Activated CD4-positive, alpha-beta T cell treated with anti-CD3 and anti-CD28 coated beads for 24 hours (primary cell): ENCODE measurements around the gene REC8.

Experiments used
- DNase-seq, 2 donors: peaks; one replicate each; pipeline ENCODE4 v3.0.0-alpha.2; 2020; ENCODE audit warnings: low read depth in 2 of 2

Gene REC8

DNA sequence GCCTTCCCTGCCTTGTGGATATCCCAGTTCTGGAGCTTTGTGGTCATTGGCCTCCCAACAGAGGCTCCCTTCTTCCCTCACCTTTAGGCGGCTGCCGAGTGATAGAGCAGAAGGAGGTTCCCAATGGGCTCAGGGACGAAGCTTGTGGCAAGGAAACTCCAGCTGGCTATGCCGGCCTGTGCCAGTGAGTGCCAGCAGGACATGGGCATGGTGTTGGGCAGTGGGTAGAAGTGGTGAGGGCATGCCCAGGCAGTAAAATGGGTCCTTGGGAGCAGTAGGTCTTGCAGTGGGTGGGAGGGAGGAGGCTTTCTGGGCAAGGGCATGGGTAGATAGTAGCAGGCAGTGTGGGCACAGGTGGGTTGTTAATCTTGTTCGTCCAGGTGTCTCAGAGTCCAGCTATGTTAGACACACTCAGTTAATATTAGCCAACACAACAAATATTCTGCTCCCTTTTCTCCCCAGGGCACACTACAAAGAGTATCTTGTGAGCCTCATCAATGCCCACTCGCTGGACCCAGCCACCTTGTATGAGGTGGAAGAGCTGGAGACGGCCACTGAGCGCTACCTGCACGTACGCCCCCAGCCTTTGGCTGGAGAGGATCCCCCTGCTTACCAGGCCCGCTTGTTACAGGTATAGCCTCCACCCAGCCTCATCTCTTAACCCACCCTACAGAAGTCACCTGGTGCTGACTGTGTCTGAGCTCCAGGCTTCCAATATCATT is 11.9 kb upstream of the REC8 start:
- DNase-seq, result no peak

- DNase-seq, result no peak
Measured at GRCh38 chr14:24160499-24160849, 11.4 kb upstream of the REC8 start.

DNA sequence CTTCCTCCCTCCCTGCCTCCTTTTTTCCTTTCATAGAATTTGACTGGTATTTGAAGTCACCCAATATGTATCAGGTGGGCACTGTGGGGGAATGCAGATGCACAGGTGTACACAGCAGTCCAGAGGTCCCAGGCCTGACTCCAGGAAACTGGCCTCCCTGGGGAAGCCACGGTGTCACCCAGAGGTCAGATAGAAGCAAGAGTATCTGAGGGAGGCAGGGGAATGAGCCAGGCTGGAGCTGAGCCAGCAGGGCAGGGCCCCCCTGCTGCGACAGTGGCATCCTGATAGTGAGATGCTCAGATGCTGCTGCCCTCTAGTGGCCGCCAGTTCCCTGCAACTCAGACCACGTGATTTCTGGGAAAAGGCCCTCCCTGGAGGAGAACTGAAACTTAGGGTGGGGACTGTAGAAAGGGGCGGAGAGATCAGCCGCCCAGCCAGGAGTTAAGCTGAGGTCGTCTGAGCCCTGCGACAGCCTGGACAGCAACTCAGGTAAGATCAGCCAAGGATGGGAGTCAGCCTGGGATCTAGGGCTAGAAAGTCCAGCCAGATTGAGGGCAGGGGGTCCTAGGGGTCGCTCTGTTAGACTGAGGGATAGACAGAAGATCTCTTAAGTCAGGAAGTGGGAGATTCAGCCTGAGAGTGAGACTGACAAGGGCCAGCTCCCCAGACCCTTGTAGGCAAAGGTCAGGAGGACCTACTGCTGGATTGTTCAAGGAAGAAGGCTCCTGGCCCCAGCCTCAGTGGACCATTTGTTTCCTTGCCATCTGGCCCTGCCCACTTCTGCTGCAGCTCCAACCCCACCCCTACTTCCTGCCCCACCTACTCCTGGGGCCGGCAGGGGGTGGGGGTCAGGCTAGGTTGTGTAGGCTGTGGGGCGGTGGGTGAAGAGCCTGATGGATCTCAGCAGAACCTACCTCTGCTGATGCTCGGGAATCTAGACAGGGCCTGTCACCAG is 10.8 kb upstream of the REC8 start, which contains the start of gene IRF9:
TSS of gene IRF9 (plus strand) at position 416 of the 955 bp plus-strand sequence. CDS start 880 bp downstream, outside the sequence.
- peak; percentile 95 to 99 for DNase-seq

DNA sequence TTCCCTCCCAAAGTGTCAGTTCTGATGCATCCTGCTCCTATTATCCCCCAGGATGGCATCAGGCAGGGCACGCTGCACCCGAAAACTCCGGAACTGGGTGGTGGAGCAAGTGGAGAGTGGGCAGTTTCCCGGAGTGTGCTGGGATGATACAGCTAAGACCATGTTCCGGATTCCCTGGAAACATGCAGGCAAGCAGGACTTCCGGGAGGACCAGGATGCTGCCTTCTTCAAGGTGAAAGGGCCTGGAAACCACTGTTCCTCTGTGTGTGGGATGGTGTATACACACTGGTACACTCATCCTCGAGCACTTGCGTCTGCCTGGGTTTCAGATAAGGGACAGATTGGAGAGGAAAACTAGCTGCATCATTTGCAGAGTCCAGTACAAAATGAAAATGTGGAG is 9.8 kb upstream of the REC8 start:
- DNase-seq, result no peak

- DNase-seq, result no peak
Measured at GRCh38 chr14:24164518-24164991, 7.3 kb upstream of the REC8 start.

GRCh38 chr14:24165785-24166184 is 6.1 kb upstream of the REC8 start:
- no peak for DNase-seq

DNA sequence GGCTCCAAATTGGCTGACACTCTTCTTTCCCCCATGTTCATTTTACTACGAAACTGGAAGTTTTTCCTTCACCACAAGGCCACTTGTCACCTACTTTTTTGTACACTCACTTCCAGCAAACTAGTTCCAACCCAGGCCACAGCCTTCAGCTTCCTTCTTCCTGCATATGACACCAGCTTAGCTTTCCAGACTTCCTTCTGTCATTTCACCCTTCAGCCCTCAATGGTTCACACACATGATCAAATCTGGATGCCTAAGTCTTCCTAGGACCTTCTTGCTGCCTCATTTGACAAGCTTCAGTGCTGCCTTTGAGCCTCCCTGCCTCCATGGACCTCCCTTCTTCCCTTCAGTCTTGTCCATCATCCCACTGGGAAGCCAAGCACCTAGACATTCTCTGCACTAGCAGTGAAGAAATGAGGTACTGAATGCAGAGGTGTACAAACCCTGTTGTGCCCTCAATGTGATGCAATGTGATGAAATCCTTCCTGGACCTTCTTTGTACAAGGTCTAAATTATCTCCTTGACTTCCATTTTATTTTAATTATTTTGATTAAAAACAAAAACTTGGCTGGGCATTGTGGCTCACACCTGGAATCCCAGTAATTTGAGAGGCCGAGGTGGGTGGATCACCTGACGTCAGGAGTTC is 4.3 kb upstream of the REC8 start:
- no peak for DNase-seq

- DNase-seq, result no peak
Measured at GRCh38 chr14:24172261-24172860, 481 bp downstream of the REC8 start.

DNA sequence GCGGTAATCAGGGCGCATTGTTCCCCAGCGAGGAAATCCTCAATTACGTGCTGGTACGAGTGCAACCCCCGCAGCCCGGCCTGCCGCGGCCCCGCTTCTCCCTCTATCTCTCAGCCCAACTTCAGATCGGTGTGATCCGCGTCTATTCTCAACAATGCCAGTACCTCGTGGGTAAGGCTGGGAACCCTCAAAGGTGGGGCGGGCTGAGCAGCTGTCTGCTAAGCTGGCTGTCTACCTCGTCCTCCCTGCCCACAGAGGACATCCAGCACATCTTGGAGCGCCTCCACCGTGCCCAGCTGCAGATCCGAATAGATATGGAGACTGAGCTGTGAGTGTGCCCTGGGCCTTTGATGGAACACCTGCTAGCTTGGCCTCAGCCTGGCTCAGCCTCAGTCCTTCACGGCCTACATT is 996 bp downstream of the REC8 start:
- DNase-seq, result no peak

- DNase-seq, result no peak
Measured at GRCh38 chr14:24176599-24176998, 4.7 kb downstream of the REC8 start.

DNA sequence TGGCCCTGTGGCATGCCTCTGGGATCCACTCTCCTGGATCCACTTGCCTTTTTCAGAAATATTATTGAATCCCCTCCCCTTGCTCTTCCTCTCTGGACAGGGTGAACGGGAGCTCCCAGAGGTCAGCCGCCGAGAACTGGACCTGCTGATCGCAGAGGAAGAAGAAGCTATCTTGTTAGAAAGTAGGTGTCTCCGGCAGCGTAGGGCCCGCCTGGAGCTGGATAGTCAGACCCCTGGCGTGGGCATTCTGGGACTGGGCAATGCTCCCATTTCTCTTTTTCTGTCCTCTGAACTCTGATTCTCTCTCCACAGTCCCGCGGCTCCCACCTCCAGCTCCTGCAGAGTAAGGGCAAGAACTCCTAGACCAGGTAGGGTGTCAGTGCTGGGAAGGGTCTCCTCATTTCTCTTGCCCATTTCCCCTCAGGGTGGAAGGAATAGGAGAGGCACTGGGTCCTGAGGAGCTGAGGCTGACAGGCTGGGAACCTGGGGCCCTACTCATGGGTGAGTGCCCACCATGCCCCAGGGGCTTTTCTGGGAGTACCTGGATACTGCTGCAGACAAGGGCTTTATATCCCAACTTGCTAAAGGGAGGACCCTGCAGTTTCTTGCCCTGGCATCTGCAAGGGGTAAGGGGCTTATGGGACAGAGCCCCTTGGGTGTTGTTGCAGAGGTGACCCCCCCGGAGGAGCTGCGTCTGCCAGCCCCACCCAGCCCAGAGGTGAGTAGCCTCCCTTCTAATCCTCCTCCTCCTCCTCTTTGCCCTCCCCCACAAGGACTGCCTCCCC is 5.4 kb downstream of the REC8 start:
- no peak for DNase-seq

DNA sequence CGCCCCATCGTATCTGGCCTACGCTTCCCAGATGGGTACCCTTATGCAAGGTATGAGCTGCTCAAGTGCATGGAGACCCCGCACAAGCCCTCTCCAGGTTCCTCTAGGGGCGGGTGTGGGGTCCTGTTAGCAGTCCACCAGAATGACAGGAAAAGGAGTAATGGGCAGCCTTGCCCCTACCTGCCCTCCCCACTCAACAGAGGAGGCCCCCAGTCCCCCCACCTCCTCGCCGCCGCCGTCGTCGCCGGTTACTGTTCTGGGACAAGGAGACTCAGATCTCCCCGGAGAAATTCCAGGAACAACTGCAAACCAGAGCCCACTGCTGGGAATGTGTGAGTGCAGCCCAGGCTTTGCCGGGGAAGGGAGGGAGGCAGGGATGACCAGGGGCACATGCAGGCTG is 6.0 kb downstream of the REC8 start:
- DNase-seq, result no peak

DNA sequence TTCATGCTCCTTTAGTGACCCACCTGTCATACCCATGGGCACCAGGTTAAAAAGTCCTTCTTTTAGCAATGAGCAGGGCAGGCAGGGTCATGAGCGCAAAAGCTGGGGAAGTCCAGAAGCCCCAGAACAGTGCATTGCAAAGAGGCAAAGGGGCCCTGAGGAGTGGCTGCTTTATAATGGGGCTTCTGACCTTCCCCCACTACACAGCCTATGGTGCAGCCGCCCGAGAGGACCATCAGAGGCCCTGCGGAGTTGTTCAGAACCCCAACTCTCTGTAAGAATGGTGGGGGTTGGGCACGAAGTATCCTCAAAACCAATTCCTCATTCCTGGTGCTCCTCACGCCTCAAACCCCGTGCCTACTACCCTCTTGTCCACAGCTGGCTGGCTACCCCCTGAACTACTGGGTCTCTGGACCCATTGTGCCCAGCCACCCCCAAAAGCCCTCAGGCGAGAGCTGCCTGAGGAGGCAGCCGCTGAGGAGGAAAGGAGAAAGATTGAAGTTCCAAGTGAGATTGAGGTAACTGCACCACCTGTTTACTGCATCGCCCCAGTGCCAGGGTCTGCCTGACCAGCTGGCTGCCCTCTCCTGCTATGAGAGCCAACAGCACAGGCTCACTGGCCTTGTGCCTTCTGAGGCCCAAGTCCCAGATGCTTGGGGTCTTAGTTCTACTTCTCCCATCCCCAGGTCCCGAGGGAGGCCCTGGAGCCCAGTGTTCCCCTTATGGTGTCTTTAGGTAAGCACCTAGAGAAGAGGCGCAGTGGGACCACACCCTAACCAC is 6.7 kb downstream of the REC8 start:
- no peak for DNase-seq

DNA sequence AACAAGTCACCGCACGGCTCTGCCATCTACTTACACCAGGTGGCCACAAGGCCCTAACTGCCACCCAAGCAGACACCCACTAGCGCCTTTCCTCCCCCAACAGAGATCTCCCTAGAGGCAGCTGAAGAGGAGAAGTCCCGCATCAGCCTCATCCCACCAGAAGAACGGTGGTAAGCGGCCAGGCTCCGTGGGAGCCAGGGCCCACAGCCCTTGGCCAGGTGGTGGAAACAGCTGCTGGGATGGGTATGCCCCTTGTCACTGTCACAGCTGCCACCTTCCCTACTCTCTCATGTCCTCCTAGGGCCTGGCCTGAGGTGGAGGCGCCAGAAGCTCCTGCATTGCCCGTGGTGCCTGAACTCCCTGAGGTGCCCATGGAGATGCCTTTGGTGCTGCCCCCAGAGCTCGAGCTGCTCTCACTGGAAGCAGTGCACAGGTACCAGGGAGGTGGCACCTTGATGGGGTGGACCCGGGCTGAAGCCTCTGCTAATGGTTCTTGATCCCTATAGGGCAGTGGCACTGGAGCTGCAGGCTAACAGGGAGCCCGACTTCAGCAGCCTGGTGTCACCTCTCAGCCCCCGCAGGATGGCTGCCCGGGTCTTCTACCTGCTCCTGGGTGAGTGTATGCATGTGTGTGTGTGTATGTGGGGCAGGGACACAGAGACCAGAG is 7.5 kb downstream of the REC8 start:
- no peak for DNase-seq

DNA sequence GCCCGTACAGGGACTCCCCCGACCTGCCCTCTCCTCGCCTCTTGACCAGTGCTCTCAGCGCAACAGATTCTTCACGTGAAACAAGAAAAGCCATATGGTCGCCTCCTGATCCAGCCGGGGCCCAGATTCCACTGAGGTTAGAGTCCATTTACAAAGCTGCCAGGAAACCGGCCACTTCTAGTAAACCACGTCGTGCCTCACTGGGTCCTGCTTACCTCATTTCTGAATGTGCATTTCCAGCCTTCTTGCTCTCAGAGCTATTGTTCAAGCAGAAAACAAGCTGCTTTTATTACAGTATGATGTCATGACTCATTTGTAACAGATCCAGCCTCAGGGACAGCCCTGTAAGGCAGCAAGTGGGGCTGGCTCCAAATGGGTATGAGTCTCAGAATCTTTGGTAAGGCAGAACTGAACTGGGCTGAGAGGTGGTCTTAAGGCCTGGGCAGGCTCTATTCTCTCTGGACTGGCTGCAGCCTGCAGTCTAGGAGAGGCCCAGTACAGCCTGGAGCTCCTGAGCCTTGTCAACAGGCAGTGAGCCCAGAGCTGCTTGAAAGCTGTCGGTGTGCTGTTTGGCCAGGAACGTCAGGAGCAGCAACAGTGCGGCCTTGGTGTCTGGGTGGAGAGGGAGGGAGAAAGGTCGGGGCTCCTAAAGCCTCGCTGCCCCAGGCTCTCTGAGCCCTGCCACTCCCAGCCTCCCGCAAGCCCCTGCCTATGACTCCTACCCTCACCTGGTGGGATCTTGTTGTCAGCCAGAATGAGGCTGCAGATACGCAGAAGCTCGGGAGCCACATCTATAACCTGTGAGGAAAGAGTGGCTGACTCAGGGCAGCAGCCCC is 8.3 kb downstream of the REC8 start:
- DNase-seq, result no peak

DNA sequence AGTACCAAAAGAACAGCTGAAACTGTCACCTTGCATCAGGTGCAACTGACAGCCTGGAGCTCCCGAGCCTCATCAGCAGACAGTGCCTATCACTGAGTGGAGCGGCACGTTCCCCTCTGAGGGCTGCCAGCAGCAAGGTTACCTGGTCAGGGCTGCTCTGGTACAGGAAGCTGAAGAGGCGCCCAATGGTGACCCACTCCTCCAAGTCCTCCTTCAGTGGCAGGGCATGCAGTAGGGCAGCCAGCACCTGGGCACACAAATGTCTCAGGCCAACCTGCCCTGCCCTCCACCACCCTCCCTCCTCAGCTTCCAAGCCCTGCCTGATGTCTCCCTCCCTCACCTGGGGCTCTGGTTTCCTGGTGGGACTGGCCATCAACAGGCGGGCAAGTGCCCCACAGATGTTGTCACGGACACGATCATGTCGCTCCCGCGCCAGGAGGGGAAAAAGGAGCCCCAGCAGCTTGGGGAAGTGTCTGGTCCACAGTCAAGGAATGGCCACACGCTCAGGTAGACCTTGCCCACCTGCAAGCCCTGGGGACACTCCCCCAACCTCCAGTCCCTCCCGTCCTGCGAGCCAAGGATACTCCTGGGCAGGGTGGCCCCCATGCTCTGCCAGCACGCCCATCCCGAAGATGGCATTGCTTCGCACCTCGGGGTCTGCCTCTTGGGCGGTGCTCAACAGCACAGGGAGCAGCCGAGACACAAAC is 9.6 kb downstream of the REC8 start:
- DNase-seq, result no peak

DNA sequence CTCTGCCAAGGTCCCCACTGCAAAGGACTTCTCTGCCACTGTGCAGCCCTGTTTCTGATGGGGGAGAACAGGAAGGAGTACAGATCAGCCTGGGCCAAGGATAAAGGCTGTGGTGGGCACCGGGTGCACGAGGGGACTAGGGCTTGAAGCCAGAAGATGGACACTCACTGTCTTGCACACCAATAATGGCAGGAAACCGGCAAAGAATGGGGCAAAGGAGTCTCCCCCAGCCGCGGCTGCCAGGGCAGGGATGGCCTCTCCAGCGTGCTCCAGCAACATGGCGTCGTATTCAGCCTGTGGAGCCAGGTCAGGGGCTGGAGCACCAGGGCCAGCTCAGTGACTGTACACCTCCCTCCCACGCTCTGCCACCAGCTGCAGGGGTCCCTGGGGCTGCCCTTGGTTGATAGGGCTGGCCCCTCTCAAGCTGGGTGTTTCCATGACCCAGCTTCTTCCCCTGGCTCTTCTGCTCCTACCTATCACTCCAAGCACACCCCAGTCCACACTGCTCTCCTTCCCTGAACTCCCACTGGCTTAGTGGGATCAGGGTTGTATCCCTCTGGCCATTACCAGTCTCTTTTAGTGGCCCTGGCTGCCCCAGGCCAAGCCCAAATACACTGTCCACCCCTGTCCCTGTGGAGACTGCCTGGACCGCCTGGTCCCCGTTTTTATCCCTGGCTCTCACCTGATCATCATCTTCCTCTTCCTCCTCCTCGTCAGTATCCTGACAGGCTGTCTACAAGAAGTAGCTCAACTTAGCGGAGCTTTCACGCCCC is 10.4 kb downstream of the REC8 start:
- no peak for DNase-seq
